Measurements from ENCODE around the gene UQCR11.

The UQCR11 gene

GRCh38 chr19:1606138-1606651, 933 bp upstream of the UQCR11 start:
- Histone ChIP-seq H3K27me3 (replicated peaks; ENCODE audit: control insufficient read depth, insufficient read depth, low read length) (no peaks in the 10 kb centered on the region), H3K36me3 (ENCODE audit: control insufficient read depth, insufficient read depth, low read length) (peaks cover 10% of the 10 kb centered on the region), H3K4me3 (replicated peaks; ENCODE audit: low read depth, low read length) (peak overlapping the region; percentile 96)
- no peak for DNase-seq (ENCODE audit: extremely low read depth, insufficient read length)
- no peak for TF ChIP-seq CTCF (IDR thresholded peaks at IDR 0.05; ENCODE audit: insufficient read depth, low read length, poor library complexity, severe bottlenecking)

- Histone ChIP-seq H3K4me3 (replicated peaks; ENCODE audit: low read depth, low read length) (no peak overlapping the region), H3K36me3 (ENCODE audit: control insufficient read depth, insufficient read depth, low read length) (peaks cover 16% of the 10 kb centered on the region), H3K27me3 (replicated peaks; ENCODE audit: control insufficient read depth, insufficient read depth, low read length) (no peaks in the 10 kb centered on the region)
- no peak for TF ChIP-seq CTCF (IDR thresholded peaks at IDR 0.05; ENCODE audit: insufficient read depth, low read length, poor library complexity, severe bottlenecking)
- DNase-seq (ENCODE audit: extremely low read depth, insufficient read length), result no peak
Measured at GRCh38 chr19:1602091-1602707, 3.1 kb downstream of the UQCR11 start.

- peaks cover 20% of the 10 kb centered on the region for H3K36me3 ChIP-seq (ENCODE audit: control insufficient read depth, insufficient read depth, low read length)
Measured at GRCh38 chr19:1601613-1602064, 3.6 kb downstream of the UQCR11 start.

GRCh38 chr19:1599460-1599846, 5.8 kb downstream of the UQCR11 start:
- TF ChIP-seq CTCF (IDR thresholded peaks at IDR 0.05; ENCODE audit: insufficient read depth, low read length, poor library complexity, severe bottlenecking), result no peak
- Histone ChIP-seq H3K4me3 (replicated peaks; ENCODE audit: low read depth, low read length) (no peak overlapping the region), H3K36me3 (ENCODE audit: control insufficient read depth, insufficient read depth, low read length) (peaks cover 20% of the 10 kb centered on the region), H3K27me3 (replicated peaks; ENCODE audit: control insufficient read depth, insufficient read depth, low read length) (no peaks in the 10 kb centered on the region)
- DNase-seq (ENCODE audit: extremely low read depth, insufficient read length), result no peak

More at GRCh38 chr19:1601613-1602064, 3.6 kb downstream of the UQCR11 start:
- no peaks in the 10 kb centered on the region for H3K27me3 ChIP-seq (replicated peaks; ENCODE audit: control insufficient read depth, insufficient read depth, low read length)
- no peak for DNase-seq (ENCODE audit: extremely low read depth, insufficient read length)
- no peak for TF ChIP-seq CTCF (IDR thresholded peaks at IDR 0.05; ENCODE audit: insufficient read depth, low read length, poor library complexity, severe bottlenecking)
- no peak overlapping the region for H3K4me3 ChIP-seq (replicated peaks; ENCODE audit: low read depth, low read length)

GRCh38 chr19:1598777-1599459, 6.3 kb downstream of the UQCR11 start:
- H3K27me3 ChIP-seq (replicated peaks; ENCODE audit: control insufficient read depth, insufficient read depth, low read length), result no peaks in the 10 kb centered on the region
- peaks cover 20% of the 10 kb centered on the region for H3K36me3 ChIP-seq (ENCODE audit: control insufficient read depth, insufficient read depth, low read length)
- no peak for TF ChIP-seq CTCF (IDR thresholded peaks at IDR 0.05; ENCODE audit: insufficient read depth, low read length, poor library complexity, severe bottlenecking)
- no peak for DNase-seq (ENCODE audit: extremely low read depth, insufficient read length)
- no peak overlapping the region for H3K4me3 ChIP-seq (replicated peaks; ENCODE audit: low read depth, low read length)

Data from GM06990 (cell line).